Activated CD4-positive, alpha-beta memory T cell treated with anti-CD3 and anti-CD28 coated beads for 36 hours (primary cell): ENCODE measurements around the gene GSTP1. TPM values are rescaled to one million over a fixed set of nuclear protein-coding genes. Genes with fewer than 3 reads are reported as not detected.
"Not testable (repeated sequence)": the region's sequence is repeated elsewhere in the genome, so short reads cannot be mapped to it uniquely, and the experiment has no call there.

ENCODE experiments used
- CTCF ChIA-PET: fragments of 350-600 bp; sonication (Branson Sonifier 250); formaldehyde crosslinking; loops from one replicate; lab custom pipeline; 2021; ENCODE audit warnings: antibody characterized with exemption, inconsistent platforms; lab: Charles Lee
- POLR2A ChIA-PET: fragments of 350-600 bp; sonication (Branson Sonifier 250); formaldehyde crosslinking; loops from one replicate; lab custom pipeline; 2021; ENCODE audit warnings: antibody characterized with exemption; lab: Charles Lee
- DNase-seq: peaks from one replicate; pipeline ENCODE4 v3.0.0-alpha.2; 2020
- H3K27ac Mint-ChIP-seq: one replicate; pipeline ENCODE4 v1.8.0; 2021; ENCODE audit warnings: mixed read lengths
- H3K27me3 Mint-ChIP-seq: one replicate; pipeline ENCODE4 v1.8.0; 2021; ENCODE audit warnings: mixed read lengths
- H3K36me3 Mint-ChIP-seq: one replicate; pipeline ENCODE4 v1.8.0; 2021; ENCODE audit warnings: mixed read lengths
- H3K4me1 Mint-ChIP-seq: one replicate; pipeline ENCODE4 v1.8.0; 2021; ENCODE audit warnings: low read depth, mixed read lengths
- H3K4me3 Mint-ChIP-seq: one replicate; pipeline ENCODE4 v1.8.0; 2021; ENCODE audit warnings: mild to moderate bottlenecking, mixed read lengths
- H3K9me3 Mint-ChIP-seq: one replicate; pipeline ENCODE4 v1.8.0; 2021; ENCODE audit warnings: mixed read lengths
- intact Hi-C: fragments of 100-400 bp; cut with micrococcal nuclease; formaldehyde crosslinking; loops from one replicate; pipeline ENCODE4 v1.15.1; 2023
- total RNA-seq, 2 experiments: library from RNA; stranded (reverse); gene quantifications; one replicate each; pipeline ENCODE4 v1.2.3, GENCODE V29; 2021

Gene GSTP1
- total RNA-seq, 2 experiments from 2014 or later = 361 to 362 TPM

DNA sequence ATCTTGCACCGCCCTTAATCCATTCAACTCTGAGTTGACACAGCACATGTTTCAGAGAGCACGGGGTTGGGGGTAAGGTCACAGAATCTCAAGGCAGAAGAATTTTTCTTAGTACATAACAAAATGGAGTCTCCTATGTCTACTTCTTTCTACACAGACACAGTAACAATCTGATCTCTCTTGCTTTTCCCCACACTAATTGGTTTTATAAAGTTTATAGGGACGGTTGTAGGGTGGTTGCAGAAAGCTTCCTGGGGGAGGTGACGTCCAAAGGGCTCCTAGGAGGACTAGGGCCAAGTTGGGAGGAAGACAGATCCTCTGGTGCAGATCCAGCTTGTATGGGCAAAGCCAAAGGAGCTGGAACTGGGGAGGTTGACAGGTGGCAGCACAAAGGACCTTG, 20.5 kb downstream of the GSTP1 start:
- H3K27me3 Mint-ChIP-seq = peaks cover 20% of the 10 kb centered on the region
- intact Hi-C loops, H3K36me3 Mint-ChIP-seq, DNase-seq, H3K4me3 Mint-ChIP-seq, H3K27ac Mint-ChIP-seq, H3K9me3 Mint-ChIP-seq, CTCF ChIA-PET, POLR2A ChIA-PET: not testable (repeated sequence)
- peaks cover 13% of the 10 kb centered on the region for H3K4me1 Mint-ChIP-seq

DNA sequence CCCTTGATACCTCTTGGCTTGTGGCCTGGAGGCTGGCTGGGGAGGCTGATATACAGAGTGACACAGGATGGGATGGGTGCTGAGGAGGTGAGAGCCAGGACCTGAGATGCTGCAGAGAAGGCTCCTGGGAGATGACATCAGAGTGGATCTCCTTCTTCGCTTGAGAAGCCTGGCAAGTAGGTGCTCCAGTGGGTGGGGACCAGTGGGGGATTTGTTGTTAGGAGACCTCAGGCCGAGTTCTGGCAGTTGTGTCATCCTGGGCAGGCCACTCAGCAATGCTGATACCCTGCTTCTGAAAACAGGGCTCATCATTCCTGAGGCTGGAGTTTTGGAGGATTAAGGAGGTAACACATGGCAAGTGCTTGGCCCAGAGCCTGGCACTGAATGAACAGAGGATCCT, 21.2 kb downstream of the GSTP1 start:
- Mint-ChIP-seq H3K27me3 (peaks cover 20% of the 10 kb centered on the region), H3K9me3 (no peaks in the 10 kb centered on the region), H3K27ac (no peak overlapping the region), H3K4me3 (no peak overlapping the region), H3K4me1 (peaks cover 16% of the 10 kb centered on the region), H3K36me3 (peaks cover 9% of the 10 kb centered on the region)
- CTCF ChIA-PET = interaction anchor here (0.6 to 1.8 kb wide), 3 partner anchors 9 to 110 kb away, joined by 3 to 4 read pairs (median 4); partner anchors contain the start of gene NUDT8
- POLR2A ChIA-PET = no interaction called here
- no peak for DNase-seq
- intact Hi-C loops = no loop called here

DNA sequence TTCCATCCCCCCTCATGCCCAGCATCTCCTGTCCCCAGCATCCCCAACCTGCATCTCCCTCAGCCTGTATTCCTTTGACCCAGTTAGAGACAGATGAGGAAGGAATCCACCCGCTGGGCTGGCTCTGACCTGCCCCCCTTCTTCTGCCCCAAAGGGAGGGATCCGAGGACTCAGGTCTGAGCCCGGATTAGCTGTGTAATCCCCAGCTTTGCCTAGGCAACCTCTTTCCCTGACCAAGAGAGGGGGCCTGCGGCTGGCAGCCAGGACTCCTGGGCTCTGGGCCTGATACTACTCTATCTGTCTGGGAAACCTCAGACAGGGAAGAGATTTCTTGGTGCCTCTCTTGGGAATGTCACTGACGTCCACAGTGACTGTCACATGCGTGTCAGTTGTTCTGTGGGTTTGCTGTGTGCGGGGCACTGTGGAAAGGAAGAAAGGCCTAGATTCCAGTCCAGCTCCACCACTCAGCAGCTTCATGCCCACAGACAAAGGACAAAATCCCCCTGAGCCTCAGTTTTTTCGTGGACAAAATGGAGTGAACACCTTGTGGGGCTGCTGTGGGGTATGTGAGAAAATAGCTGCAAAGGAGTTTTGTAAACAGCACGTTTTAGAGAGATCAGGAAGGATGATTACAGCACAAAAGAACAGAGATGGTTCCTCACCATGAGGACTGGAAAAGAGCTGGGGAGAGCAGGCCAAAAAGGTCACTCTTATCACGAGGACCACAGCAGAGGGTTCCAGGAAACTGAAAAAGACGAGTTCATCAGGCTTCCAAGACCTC, 21.8 kb downstream of the GSTP1 start:
- Mint-ChIP-seq H3K4me1 (peaks cover 16% of the 10 kb centered on the region), H3K9me3 (no peaks in the 10 kb centered on the region), H3K27me3 (peaks cover 14% of the 10 kb centered on the region), H3K4me3 (peak overlapping the region; percentile 62), H3K36me3 (peaks cover 12% of the 10 kb centered on the region), H3K27ac (no peak overlapping the region)
- no peak for DNase-seq
- intact Hi-C loops = loop anchor here (2.0 kb wide), 2 partner anchors 23 kb away; partner anchors contain the start of genes GSTP1 and NUDT8
- ChIA-PET POLR2A (no interaction called here), CTCF (interaction anchor here (0.6 to 1.8 kb wide), 4 partner anchors 9 to 109 kb away, joined by 3 to 4 read pairs (median 4); partner anchors contain the start of gene NUDT8)

DNA sequence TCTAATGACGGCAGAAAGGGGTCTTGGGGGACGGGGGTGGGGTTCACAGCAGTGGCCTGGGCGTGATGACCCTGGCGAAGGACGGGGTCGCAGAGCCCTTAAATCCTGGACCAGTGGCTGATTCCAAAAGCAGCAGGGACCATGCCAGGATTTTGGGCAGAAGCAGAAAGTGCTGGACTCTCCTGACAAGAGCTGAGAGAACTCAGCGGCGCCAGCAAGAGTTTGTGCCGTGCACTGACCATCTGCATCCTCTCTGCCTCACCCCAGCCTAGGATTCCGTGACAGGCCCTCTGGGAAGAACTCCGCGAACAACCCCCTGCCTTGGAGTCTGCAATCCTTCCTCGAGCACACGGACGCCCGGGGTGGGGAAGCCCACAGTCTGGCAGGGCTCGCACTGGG, 22.5 kb downstream of the GSTP1 start:
- Mint-ChIP-seq H3K36me3 (peaks cover 17% of the 10 kb centered on the region), H3K4me1 (peaks cover 13% of the 10 kb centered on the region), H3K9me3 (no peaks in the 10 kb centered on the region), H3K27me3 (peaks cover 7% of the 10 kb centered on the region), H3K27ac (peak overlapping the region; percentile 75), H3K4me3 (peak overlapping the region; percentile 85)
- ChIA-PET CTCF (interaction anchor here (1.0 to 1.8 kb wide), 2 partner anchors 11 to 24 kb away, joined by 3 to 4 read pairs; partner anchors contain the start of gene NUDT8), POLR2A (no interaction called here)
- no peak for DNase-seq
- intact Hi-C loops = loop anchor here (2.0 kb wide), 2 partner anchors 23 kb away; partner anchors contain the start of genes GSTP1 and NUDT8

DNA sequence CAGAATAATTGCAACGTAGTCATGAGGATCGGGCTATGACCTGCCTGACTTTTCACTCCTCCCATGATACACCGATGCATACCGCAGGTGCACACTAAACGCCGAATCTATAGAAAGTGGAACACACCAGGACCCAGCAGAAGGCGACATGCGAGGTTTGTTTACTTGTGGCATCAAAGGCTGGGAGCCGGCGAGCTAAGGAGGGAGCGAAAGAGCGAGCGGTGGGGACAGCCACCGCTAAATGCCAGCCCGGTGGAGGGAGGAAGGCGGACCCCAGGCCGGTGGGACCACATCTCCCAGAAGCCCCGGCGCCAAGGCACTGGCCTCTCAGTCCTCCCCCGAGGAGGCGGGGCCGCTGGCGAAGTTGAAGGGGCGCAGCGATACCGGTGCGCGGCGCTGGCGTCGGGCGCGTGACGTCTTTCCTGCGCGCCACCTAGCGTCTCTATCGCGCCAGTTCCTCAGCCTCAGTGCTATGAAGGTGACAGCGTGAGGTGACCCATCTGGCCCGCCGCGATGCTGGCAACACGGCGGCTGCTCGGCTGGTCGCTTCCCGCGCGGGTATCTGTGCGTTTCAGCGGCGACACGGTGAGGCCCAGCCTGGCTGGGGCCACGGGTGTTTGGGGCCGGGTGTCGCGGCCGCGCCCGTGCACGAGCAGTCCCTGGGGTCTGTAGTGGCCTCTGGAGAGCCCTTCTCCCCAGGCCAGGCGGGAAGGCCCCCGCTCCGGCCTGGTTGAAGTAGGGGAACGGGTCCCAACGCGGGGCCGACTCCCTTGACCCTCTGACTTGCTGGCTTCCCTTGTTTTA, 23.1 kb downstream of the GSTP1 start, which contains the start of gene NDUFV1:
TSS of gene NDUFV1 (plus strand) at position 445 of the 804 bp plus-strand sequence. CDS start at position 514, 69 bp downstream.
- Mint-ChIP-seq H3K9me3 (no peaks in the 10 kb centered on the region), H3K27me3 (peaks cover 6% of the 10 kb centered on the region), H3K27ac (peak within 1 kb of the TSS; percentile 76), H3K36me3 (peaks cover 17% of the 10 kb centered on the region), H3K4me3 (peak within 1 kb of the TSS; percentile 85), H3K4me1 (peaks cover 13% of the 10 kb centered on the region)
- intact Hi-C loops = loop anchor here (2.0 kb wide), 2 partner anchors 22 to 24 kb away; partner anchors contain the start of genes GSTP1 and NUDT8
- POLR2A ChIA-PET = no interaction called here
- CTCF ChIA-PET = interaction anchor here (1.8 to 3.1 kb wide), 2 partner anchors 23 kb away, joined by 4 to 18 read pairs; partner anchors contain the start of gene NUDT8
- peak; percentile 98 for DNase-seq

DNA sequence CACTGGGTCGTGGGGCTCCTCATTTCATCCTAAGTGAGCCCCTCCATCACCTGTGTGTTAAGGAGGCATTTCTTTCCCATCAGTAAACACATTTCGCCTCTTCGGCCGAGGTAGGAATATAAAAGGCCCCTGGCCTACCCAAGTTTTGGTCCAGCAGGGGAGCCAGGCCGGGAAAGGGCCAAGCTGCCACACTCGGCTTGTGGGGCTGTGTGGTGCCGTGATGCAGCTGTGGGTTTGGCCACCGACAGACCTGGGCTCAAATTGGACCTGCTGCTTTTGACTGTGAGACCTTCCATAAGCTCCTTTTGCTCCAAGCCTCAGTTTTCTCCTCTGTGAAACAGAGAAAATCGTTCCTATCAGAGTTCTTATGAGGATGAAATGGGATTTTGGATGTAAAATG, 23.9 kb downstream of the GSTP1 start:
- intact Hi-C loops = loop anchor here (2.0 kb wide), 2 partner anchors 21 to 25 kb away; partner anchors contain the start of genes GSTP1 and NUDT8
- POLR2A ChIA-PET = no interaction called here

DNA sequence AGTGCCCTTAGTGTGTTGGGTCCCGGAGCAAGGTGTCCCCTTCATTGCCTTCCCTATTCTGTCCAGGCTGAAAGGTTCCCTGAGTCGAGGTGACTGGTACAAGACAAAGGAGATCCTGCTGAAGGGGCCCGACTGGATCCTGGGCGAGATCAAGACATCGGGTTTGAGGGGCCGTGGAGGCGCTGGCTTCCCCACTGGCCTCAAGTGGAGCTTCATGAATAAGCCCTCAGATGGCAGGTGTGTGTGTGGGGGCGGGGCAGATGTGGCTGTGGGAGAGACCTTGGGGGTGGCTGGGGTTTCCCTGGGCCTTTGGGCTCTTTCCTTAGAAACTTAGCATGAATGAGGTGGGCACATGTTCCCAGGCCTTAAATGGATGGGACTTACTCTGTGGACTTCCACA, 24.9 kb downstream of the GSTP1 start:
- H3K36me3 Mint-ChIP-seq = peaks cover 20% of the 10 kb centered on the region
- H3K27me3 Mint-ChIP-seq = no peaks in the 10 kb centered on the region
- no peak for DNase-seq
- CTCF ChIA-PET = interaction anchor here (1.4 to 3.1 kb wide), 2 partner anchors 21 to 36 kb away, joined by 4 to 18 read pairs; partner anchors contain the start of gene NUDT8
- H3K9me3 Mint-ChIP-seq = no peaks in the 10 kb centered on the region
- intact Hi-C loops = no loop called here
- peak overlapping the region; percentile 85 for H3K4me3 Mint-ChIP-seq
- peaks cover 22% of the 10 kb centered on the region for H3K4me1 Mint-ChIP-seq
- POLR2A ChIA-PET = interaction anchor here (0.6 to 0.9 kb wide), 2 partner anchors 9 to 12 kb away, joined by 3 read pairs; no protein-coding TSS in a partner anchor
- H3K27ac Mint-ChIP-seq = no peak overlapping the region

More for the DNA sequence above, 23.9 kb downstream of the GSTP1 start:
- Mint-ChIP-seq H3K27me3 (peaks cover 6% of the 10 kb centered on the region), H3K9me3 (no peaks in the 10 kb centered on the region), H3K4me1 (peaks cover 14% of the 10 kb centered on the region), H3K36me3 (peaks cover 20% of the 10 kb centered on the region), H3K4me3 (peak overlapping the region; percentile 85), H3K27ac (peak overlapping the region; percentile 76)
- CTCF ChIA-PET = interaction anchor here (1.4 to 3.1 kb wide), 2 partner anchors 22 to 35 kb away, joined by 4 to 18 read pairs; partner anchors contain the start of gene NUDT8
- no peak for DNase-seq

DNA sequence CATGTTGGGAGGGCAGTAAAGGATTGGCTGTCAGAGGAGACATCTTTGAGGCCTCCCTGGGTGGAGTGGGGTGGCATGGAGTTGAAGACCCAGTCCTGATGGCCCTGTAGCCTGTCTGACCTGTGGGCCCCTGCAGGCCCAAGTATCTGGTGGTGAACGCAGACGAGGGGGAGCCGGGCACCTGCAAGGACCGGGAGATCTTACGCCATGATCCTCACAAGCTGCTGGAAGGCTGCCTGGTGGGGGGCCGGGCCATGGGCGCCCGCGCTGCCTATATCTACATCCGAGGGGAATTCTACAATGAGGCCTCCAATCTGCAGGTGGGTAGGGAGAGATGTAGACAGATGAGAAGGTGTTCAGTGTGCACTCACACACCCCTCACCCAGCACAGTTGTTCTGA, 25.7 kb downstream of the GSTP1 start:
- peaks cover 29% of the 10 kb centered on the region for H3K4me1 Mint-ChIP-seq
- DNase-seq = no peak
- no peaks in the 10 kb centered on the region for H3K27me3 Mint-ChIP-seq
- H3K4me3 Mint-ChIP-seq = no peak overlapping the region
- ChIA-PET POLR2A (interaction anchor here (0.9 kb wide), 1 partner anchor 11 kb away, joined by 3 read pairs; no protein-coding TSS in a partner anchor), CTCF (interaction anchor here (3.1 kb wide), 1 partner anchor 20 kb away, joined by 18 read pairs; the partner anchor contains the start of gene NUDT8)
- H3K9me3 Mint-ChIP-seq = no peaks in the 10 kb centered on the region
- intact Hi-C loops = no loop called here
- H3K36me3 Mint-ChIP-seq = peaks cover 20% of the 10 kb centered on the region
- no peak overlapping the region for H3K27ac Mint-ChIP-seq

DNA sequence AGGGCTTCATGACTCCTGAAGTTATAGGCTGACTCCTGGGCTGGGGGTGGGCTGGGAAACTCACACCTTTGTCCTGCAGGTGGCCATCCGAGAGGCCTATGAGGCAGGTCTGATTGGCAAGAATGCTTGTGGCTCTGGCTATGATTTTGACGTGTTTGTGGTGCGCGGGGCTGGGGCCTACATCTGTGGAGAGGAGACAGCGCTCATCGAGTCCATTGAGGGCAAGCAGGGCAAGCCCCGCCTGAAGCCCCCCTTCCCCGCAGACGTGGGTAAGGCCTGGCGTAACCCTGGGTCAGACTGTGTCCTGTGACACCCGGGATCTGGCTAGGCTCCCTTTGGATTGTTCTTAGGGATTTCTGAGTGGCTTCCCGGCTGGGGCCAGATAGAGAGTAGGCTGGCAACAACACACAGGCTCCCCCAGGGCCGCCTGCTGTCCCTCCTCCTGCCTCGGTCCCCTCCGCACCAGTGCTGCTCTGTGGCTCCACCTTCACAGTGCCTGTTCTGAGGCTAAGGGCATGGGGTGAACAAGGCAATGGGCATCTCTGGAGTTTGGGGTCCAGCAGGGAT, 26.8 kb downstream of the GSTP1 start:
- no peak for DNase-seq
- no peaks in the 10 kb centered on the region for H3K9me3 Mint-ChIP-seq
- H3K4me3 Mint-ChIP-seq = no peak overlapping the region
- no peaks in the 10 kb centered on the region for H3K27me3 Mint-ChIP-seq
- H3K36me3 Mint-ChIP-seq = peaks cover 20% of the 10 kb centered on the region
- ChIA-PET POLR2A (no interaction called here), CTCF (no interaction called here)
- H3K27ac Mint-ChIP-seq = no peak overlapping the region
- intact Hi-C loops = no loop called here
- H3K4me1 Mint-ChIP-seq = peaks cover 37% of the 10 kb centered on the region

DNA sequence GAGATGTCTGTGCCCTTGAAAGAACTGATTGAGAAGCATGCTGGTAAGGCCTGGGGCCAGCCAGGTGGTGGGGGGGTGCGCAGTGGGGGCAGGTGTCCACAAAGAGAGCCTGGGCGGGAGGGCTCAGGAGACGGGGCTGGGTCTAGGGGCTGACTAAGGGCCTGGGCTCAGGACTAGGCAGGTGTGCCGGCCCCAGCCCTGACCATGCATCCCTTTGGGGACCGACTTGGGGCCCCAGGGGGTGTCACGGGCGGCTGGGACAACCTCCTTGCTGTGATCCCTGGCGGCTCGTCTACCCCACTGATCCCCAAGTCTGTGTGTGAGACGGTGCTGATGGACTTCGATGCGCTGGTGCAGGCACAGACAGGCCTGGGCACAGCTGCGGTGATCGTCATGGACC, 27.6 kb downstream of the GSTP1 start:
- ChIA-PET CTCF (no interaction called here), POLR2A (no interaction called here)
- H3K27me3 Mint-ChIP-seq = no peaks in the 10 kb centered on the region
- no peak for DNase-seq
- H3K4me1 Mint-ChIP-seq = peaks cover 33% of the 10 kb centered on the region
- intact Hi-C loops = no loop called here
- no peaks in the 10 kb centered on the region for H3K9me3 Mint-ChIP-seq
- peaks cover 20% of the 10 kb centered on the region for H3K36me3 Mint-ChIP-seq
- H3K4me3 Mint-ChIP-seq = no peak overlapping the region
- no peak overlapping the region for H3K27ac Mint-ChIP-seq
